ENCODE data around the gene SLC12A4. TPM values are rescaled to one million over a fixed set of nuclear protein-coding genes. Genes with fewer than 3 reads are reported as not detected.

Gene SLC12A4
- total and polyA plus RNA-seq, 2 of the 13 experiments (the other 11 are each of a cell fraction or from before 2014, with no cell fraction given) = 65.1 to 84.3 TPM

- 0 out of 2 replicates have a peak, but pooled peaks have one; percentile 37 for TF ChIP-seq ZNF607 (CRISPR knock-in tag; IDR thresholded peaks at IDR 0.05; ENCODE audit: borderline replicate concordance)
- no peak for TF ChIP-seq ZNF512 (CRISPR knock-in tag; IDR thresholded peaks at IDR 0.05)
- TF ChIP-seq ZFP36 (IDR thresholded peaks at IDR 0.05; ENCODE audit: borderline replicate concordance, low read depth, low read length, partially characterized antibody) = no peak
- TF ChIP-seq ATF4 (CRISPR knock-in tag; IDR thresholded peaks at IDR 0.05) = no peak
- no peak; the same call in 1 of the 2 replicates for TF ChIP-seq ZNF552 (CRISPR knock-in tag; IDR thresholded peaks at IDR 0.05; ENCODE audit: borderline replicate concordance)
- TF ChIP-seq BRCA1 (CRISPR knock-in tag; IDR thresholded peaks at IDR 0.05) = no peak
- TF ChIP-seq ZNF784 (CRISPR knock-in tag; IDR thresholded peaks at IDR 0.05; ENCODE audit: borderline replicate concordance) = peak; percentile 82
- no peak for TF ChIP-seq ZNF747 (CRISPR knock-in tag; IDR thresholded peaks at IDR 0.05; ENCODE audit: borderline replicate concordance)
- TF ChIP-seq SNRNP70 (IDR thresholded peaks at IDR 0.05; ENCODE audit: low read depth, low read length) = no peak
- TF ChIP-seq FOXA3 (CRISPR knock-in tag; IDR thresholded peaks at IDR 0.05) = 0 out of 2 replicates have a peak, but pooled peaks have one; percentile 10
- TF ChIP-seq ZNF577 (CRISPR knock-in tag; IDR thresholded peaks at IDR 0.05; ENCODE audit: borderline replicate concordance, low read depth) = no peak
- peak; percentile 54 for TF ChIP-seq MXD3 (CRISPR knock-in tag; IDR thresholded peaks at IDR 0.05)
- TF ChIP-seq MLLT10 (CRISPR knock-in tag; IDR thresholded peaks at IDR 0.05) = no peak
- TF ChIP-seq REL (CRISPR knock-in tag; conservative IDR thresholded peaks at IDR 0.05) = no peak
- TF ChIP-seq RBM22 (optimal IDR thresholded peaks at IDR 0.05; ENCODE audit: low read length) = peak; percentile 83
- TF ChIP-seq RNF2 (conservative IDR thresholded peaks at IDR 0.05; ENCODE audit: low read depth) = no peak
- TF ChIP-seq ZNF878 (CRISPR knock-in tag; IDR thresholded peaks at IDR 0.05) = no peak
- TF ChIP-seq SP5 (CRISPR knock-in tag; IDR thresholded peaks at IDR 0.05; ENCODE audit: borderline replicate concordance, low read depth) = no peak
- TF ChIP-seq HOXA5 (CRISPR knock-in tag; IDR thresholded peaks at IDR 0.05) = no peak
- 0 out of 2 replicates have a peak, but pooled peaks have one; percentile 15 for TF ChIP-seq ZNF605 (CRISPR knock-in tag; IDR thresholded peaks at IDR 0.05)
- TF ChIP-seq NFYB (CRISPR knock-in tag; IDR thresholded peaks at IDR 0.05) = 0 out of 2 replicates have a peak, but pooled peaks have one; percentile 5
- peak; percentile 33; the same call in 1 of the 2 replicates for TF ChIP-seq ZGPAT (CRISPR knock-in tag; IDR thresholded peaks at IDR 0.05)
- TF ChIP-seq GPBP1L1 (CRISPR knock-in tag; IDR thresholded peaks at IDR 0.05) = no peak
Measured at GRCh38 chr16:67942510-67943255, 25.8 kb downstream of the SLC12A4 start (continued).
